Sigmoid colon (tissue), 7 donors: ENCODE data around the gene ZAP70. TPM values are rescaled to one million over a fixed set of nuclear protein-coding genes. Genes with fewer than 3 reads are reported as not detected.

ENCODE experiments used
- DNase-seq: peaks from one replicate; pipeline ENCODE4 v3.0.0-alpha.2; 2019
- H3K27ac ChIP-seq, 4 donors: fragments of 200-600 bp; sonication (generic); one replicate each; pipeline ENCODE4 v1.5.1; 2016 to 2019; ENCODE audit warnings: mild to moderate bottlenecking in 1 of 4
- H3K27me3 ChIP-seq, 3 donors: fragments of 200-600 bp; sonication (generic); one replicate each; pipeline ENCODE4 v1.5.1; 2019; ENCODE audit warnings: mild to moderate bottlenecking in 1 of 3
- H3K36me3 ChIP-seq, 4 donors: fragments of 200-600 bp; sonication (generic); one replicate each; pipeline ENCODE4 v1.5.1; 2016 to 2019
- H3K4me1 ChIP-seq, 4 donors: fragments of 200-600 bp; sonication (generic); one replicate each; pipeline ENCODE4 v1.5.1; 2017 to 2019
- H3K4me3 ChIP-seq, 4 donors: fragments of 200-600 bp; sonication (generic); one replicate each; pipeline ENCODE4 v1.5.1; 2017 to 2019; ENCODE audit warnings: mild to moderate bottlenecking in 2 of 4, moderate library complexity in 1 of 4
- H3K9me3 ChIP-seq, 4 donors: fragments of 200-600 bp in 3 of 4; sonication (generic) in 3 of 4; one replicate each; pipeline versions ENCODE4 v1.5.1 to v1.6.1; 2013 to 2019
- EP300 ChIP-seq, 4 donors: sonication (generic); formaldehyde crosslinking; IDR thresholded peaks; one replicate each; pipeline ENCODE4 v1.6.1; 2017; ENCODE audit warnings: antibody characterized with exemption in 4 of 4
- POLR2A ChIP-seq, 2 donors: fragments of 450-650 bp; IDR thresholded peaks; one replicate each; pipeline ENCODE4 v1.6.1; 2016; ENCODE audit warnings: antibody characterized with exemption in 2 of 2, mild to moderate bottlenecking in 2 of 2, moderate library complexity in 2 of 2
- POLR2AphosphoS5 ChIP-seq, 4 donors: sonication (generic); formaldehyde crosslinking; IDR thresholded peaks; one replicate each; pipeline ENCODE4 v1.6.1; 2017; ENCODE audit warnings: antibody characterized with exemption in 4 of 4
- WGBS, 2 donors: extraction: QIAGEN DNeasy Blood & Tissue Kit; methylation state at CpG; one replicate each; pipeline ENCODE4 v1.1.7; 2013; 5-methylcytosine and 5-hydroxymethylcytosine counted together
- intact Hi-C: fragments of 100-400 bp; cut with DNase I; formaldehyde crosslinking; loops from one replicate; pipeline ENCODE4 v1.15.1; 2023
- polyA plus RNA-seq, 3 donors: library from polyadenylated mRNA; stranded (reverse); fragments of 200-250 nt; gene quantifications; one replicate each; pipeline ENCODE4 v1.2.3, GENCODE V29; 2013
- total RNA-seq, 4 donors: library from RNA; depleted of rRNA; stranded (reverse); fragments of >200 nt; gene quantifications; one replicate each; pipeline ENCODE4 v1.1.0, GENCODE V29; 2016
- TF ChIP-seq, protein P1 (sequence below), 4 experiments: fragments of 450-650 bp in 3 of 4; fragments of 200-600 bp in 1 of 4; IDR thresholded peaks; one replicate each; pipeline ENCODE4 v1.5.1; 2016 to 2019; ENCODE audit warnings: antibody characterized with exemption in 4 of 4, mild to moderate bottlenecking in 3 of 4, moderate library complexity in 2 of 4
- donor health status: healthy with polysubstance abuse.
- donor health status: Bipolar disorder and iron deficiency.
- donor health status: healthy.

ZAP70 gene
- total and polyA plus RNA-seq, 7 donors = 1.3 to 28.0 (median 2.5) TPM; not detected in 2

DNA sequence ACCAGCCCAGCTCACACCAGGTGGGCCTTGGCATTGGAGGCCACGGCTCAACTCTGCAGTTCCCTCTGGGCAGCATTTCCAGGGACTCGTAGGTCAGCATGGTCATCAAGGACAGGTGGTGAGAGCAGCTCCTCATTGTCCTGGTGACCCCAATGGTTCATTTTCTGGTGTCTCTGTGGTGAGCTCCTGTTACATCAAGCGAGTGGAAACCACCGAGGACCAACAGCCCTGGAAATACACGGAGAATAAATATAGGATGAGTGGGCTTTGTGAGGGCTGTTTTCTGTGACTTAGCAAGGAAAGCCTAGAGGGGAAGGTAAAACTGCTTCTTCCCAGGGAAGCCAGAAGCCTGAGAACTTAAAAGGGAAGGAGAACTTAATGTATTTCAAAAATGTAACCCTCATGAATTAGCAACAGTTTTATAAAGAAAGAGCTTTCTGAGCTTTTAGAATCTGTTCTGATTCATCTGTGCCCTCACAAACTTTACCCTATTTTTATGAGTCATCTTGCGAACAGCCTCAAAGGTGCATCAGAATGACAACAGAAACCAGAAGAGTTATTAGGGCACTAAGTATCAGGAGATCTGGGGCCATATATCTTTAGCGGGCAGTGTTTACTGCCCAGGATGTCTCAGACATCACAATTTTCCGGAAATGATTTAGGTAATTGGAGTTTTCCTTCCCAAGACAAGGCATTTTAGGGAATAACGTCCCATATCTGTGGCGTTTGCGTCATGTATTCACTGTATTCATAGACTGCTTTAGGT lies 25.1 kb upstream of the ZAP70 start:
- no peak for DNase-seq
- WGBS, 2 donors = 86 to 92% methylated on average over 11 of the region's 11 CpGs
- H3K36me3 ChIP-seq = no peaks in the 10 kb centered on the region
- H3K4me3 ChIP-seq = no peak overlapping the region
- TF ChIP-seq, protein P1, sequence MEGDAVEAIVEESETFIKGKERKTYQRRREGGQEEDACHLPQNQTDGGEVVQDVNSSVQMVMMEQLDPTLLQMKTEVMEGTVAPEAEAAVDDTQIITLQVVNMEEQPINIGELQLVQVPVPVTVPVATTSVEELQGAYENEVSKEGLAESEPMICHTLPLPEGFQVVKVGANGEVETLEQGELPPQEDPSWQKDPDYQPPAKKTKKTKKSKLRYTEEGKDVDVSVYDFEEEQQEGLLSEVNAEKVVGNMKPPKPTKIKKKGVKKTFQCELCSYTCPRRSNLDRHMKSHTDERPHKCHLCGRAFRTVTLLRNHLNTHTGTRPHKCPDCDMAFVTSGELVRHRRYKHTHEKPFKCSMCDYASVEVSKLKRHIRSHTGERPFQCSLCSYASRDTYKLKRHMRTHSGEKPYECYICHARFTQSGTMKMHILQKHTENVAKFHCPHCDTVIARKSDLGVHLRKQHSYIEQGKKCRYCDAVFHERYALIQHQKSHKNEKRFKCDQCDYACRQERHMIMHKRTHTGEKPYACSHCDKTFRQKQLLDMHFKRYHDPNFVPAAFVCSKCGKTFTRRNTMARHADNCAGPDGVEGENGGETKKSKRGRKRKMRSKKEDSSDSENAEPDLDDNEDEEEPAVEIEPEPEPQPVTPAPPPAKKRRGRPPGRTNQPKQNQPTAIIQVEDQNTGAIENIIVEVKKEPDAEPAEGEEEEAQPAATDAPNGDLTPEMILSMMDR (IDR thresholded peaks at IDR 0.05) = no peak
- TF ChIP-seq POLR2A (IDR thresholded peaks at IDR 0.05) (no peak), EP300 (IDR thresholded peaks at IDR 0.05) (no peak), POLR2AphosphoS5 (IDR thresholded peaks at IDR 0.05) (no peak)
- intact Hi-C loops = no loop called here
- H3K4me1 ChIP-seq = no peaks in the 10 kb centered on the region
- H3K27me3 ChIP-seq = no peaks in the 10 kb centered on the region
- H3K9me3 ChIP-seq = no peaks in the 10 kb centered on the region
- no peak overlapping the region for H3K27ac ChIP-seq

GRCh38 chr2:97691166-97691565 lies 22.2 kb upstream of the ZAP70 start:
- no peaks in the 10 kb centered on the region for H3K27me3 ChIP-seq
- no peak for DNase-seq
- no peaks in the 10 kb centered on the region for H3K9me3 ChIP-seq
- WGBS, 2 donors = 74% methylated on average over 6 of the region's 6 CpGs
- no peaks in the 10 kb centered on the region for H3K36me3 ChIP-seq
- TF ChIP-seq POLR2A (IDR thresholded peaks at IDR 0.05) = no peak
- no peak for TF ChIP-seq EP300 (IDR thresholded peaks at IDR 0.05)
- no peak for TF ChIP-seq POLR2AphosphoS5 (IDR thresholded peaks at IDR 0.05)
- TF ChIP-seq, protein P1 (IDR thresholded peaks at IDR 0.05) = no peak
- intact Hi-C loops = no loop called here
- H3K4me3 ChIP-seq = no peak overlapping the region
- no peaks in the 10 kb centered on the region for H3K4me1 ChIP-seq
- no peak overlapping the region for H3K27ac ChIP-seq

GRCh38 chr2:97693476-97693875 lies 19.9 kb upstream of the ZAP70 start:
- Histone ChIP-seq H3K27ac (no peak overlapping the region), H3K27me3 (no peaks in the 10 kb centered on the region), H3K36me3 (no peaks in the 10 kb centered on the region), H3K4me3 (no peak overlapping the region), H3K4me1 (peaks cover 0 to 4% (median 0%) of the 10 kb centered on the region in 4 donors), H3K9me3 (no peaks in the 10 kb centered on the region)
- no peak for DNase-seq
- no peak for TF ChIP-seq POLR2A (IDR thresholded peaks at IDR 0.05)
- no peak for TF ChIP-seq POLR2AphosphoS5 (IDR thresholded peaks at IDR 0.05)
- no peak for TF ChIP-seq EP300 (IDR thresholded peaks at IDR 0.05)
- TF ChIP-seq, protein P1 (IDR thresholded peaks at IDR 0.05) = no peak
- intact Hi-C loops = no loop called here

GRCh38 chr2:97695744-97696143 lies 17.6 kb upstream of the ZAP70 start:
- no peaks in the 10 kb centered on the region for H3K9me3 ChIP-seq
- intact Hi-C loops = loop anchor here (5.0 kb wide), 1 partner anchor 48 kb away; the partner anchor contains the start of gene COX5B
- no peak overlapping the region for H3K27ac ChIP-seq
- no peak overlapping the region for H3K4me3 ChIP-seq
- H3K36me3 ChIP-seq = no peaks in the 10 kb centered on the region
- TF ChIP-seq, protein P1 (IDR thresholded peaks at IDR 0.05) = no peak
- TF ChIP-seq EP300 (IDR thresholded peaks at IDR 0.05) (no peak), POLR2AphosphoS5 (IDR thresholded peaks at IDR 0.05) (no peak), POLR2A (IDR thresholded peaks at IDR 0.05) (no peak)
- no peak for DNase-seq
- peaks cover 0 to 4% (median 0%) of the 10 kb centered on the region in 4 donors for H3K4me1 ChIP-seq
- H3K27me3 ChIP-seq = no peaks in the 10 kb centered on the region
- 87 to 92% methylated on average over 5 of the region's 5 CpGs for WGBS, 2 donors
